Stimulated activated CD4-positive, alpha-beta T cell treated with anti-CD3 and anti-CD28 coated beads, Interleukin-15, amount 100 ng/mL, for 48 hours (primary cell): ENCODE data around the gene MYOG.
A peak's percentile ranks its signal among the peaks of the same experiment; 100 is the strongest.

Experiments used
- DNase-seq, 2 donors: peaks; one replicate each; pipeline ENCODE4 v3.0.0-alpha.2; 2020; ENCODE audit warnings: low read depth in 2 of 2

MYOG gene

GRCh38 chr1:203090421-203091198 is 4.8 kb upstream of the MYOG start:
- no peak for DNase-seq

- no peak for DNase-seq
These were observed 3.8 kb upstream of the MYOG start for GRCh38 chr1:203089651-203090045.

- no peak for DNase-seq
These were observed 3.3 kb upstream of the MYOG start for GRCh38 chr1:203089001-203089650.

- no peak for DNase-seq
These were observed 2.6 kb upstream of the MYOG start for GRCh38 chr1:203088441-203088840.

GRCh38 chr1:203086992-203087763 is 1.4 kb upstream of the MYOG start:
- DNase-seq = no peak

- DNase-seq = peak; percentile 16 to 25
These were observed 954 bp downstream of the MYOG start for GRCh38 chr1:203084588-203085527.

- no peak for DNase-seq
These were observed 2.3 kb downstream of the MYOG start for GRCh38 chr1:203083463-203083921.

- DNase-seq = no peak
These were observed 3.0 kb downstream of the MYOG start for GRCh38 chr1:203082571-203083462.

- no peak for DNase-seq
These were observed 3.6 kb downstream of the MYOG start for GRCh38 chr1:203082231-203082505.

GRCh38 chr1:203081465-203082230 is 4.2 kb downstream of the MYOG start:
- DNase-seq = no peak

- DNase-seq = no peak
These were observed 5.4 kb downstream of the MYOG start for GRCh38 chr1:203080456-203080855.

GRCh38 chr1:203078478-203078877 is 7.3 kb downstream of the MYOG start:
- no peak for DNase-seq

- DNase-seq = no peak
These were observed 7.9 kb downstream of the MYOG start for GRCh38 chr1:203077956-203078355.

GRCh38 chr1:203077367-203077766 is 8.4 kb downstream of the MYOG start:
- DNase-seq = no peak

- no peak for DNase-seq
These were observed 9.7 kb downstream of the MYOG start for GRCh38 chr1:203076031-203076511.

- no peak for DNase-seq
These were observed 10.4 kb downstream of the MYOG start for GRCh38 chr1:203075236-203076030.

GRCh38 chr1:203074610-203075009 is 11.2 kb downstream of the MYOG start:
- DNase-seq = no peak

- DNase-seq = no peak
These were observed 12.3 kb downstream of the MYOG start for GRCh38 chr1:203073469-203073868.

- DNase-seq = no peak
These were observed 12.9 kb downstream of the MYOG start for GRCh38 chr1:203072911-203073310.
